A673 (cell line): Measurements from ENCODE around the gene SLC14A1.

ENCODE experiments used
- CTCF ChIP-seq: fragments of 300-800, 200-600 bp; sonication (generic); conservative IDR thresholded peaks from 2 replicates; pipeline ENCODE4 v1.5.1; 2017; ENCODE audit warnings: low read depth, mild to moderate bottlenecking, antibody characterized with exemption, low read length, moderate library complexity, mixed read lengths
- EZH2 ChIP-seq: fragments of 200-600 bp; sonication (generic); IDR thresholded peaks from 2 replicates; pipeline ENCODE4 v1.6.1; 2017; ENCODE audit warnings: borderline replicate concordance, low read depth, mild to moderate bottlenecking, mixed read lengths, antibody characterized with exemption, low read length; ENCODE audit not compliant: poor library complexity, severe bottlenecking

GRCh38 chr18:45792506-45793263 is 68.7 kb downstream of the SLC14A1 start:
- no peak for TF ChIP-seq CTCF
- no peak for TF ChIP-seq EZH2
